Naive B cell (primary cell): ENCODE results near the gene FAM228B. TPM values are rescaled to one million over a fixed set of nuclear protein-coding genes. Genes with fewer than 3 reads are reported as not detected.
A peak's percentile ranks its signal among the peaks of the same experiment; 100 is the strongest.
"Not testable (repeated sequence)": the region's sequence is repeated elsewhere in the genome, so short reads cannot be mapped to it uniquely, and the experiment has no call there.

Source experiments
- ATAC-seq, 2 donors: fragments of 150-1000 bp; cut with Tn5 transposase; 2 replicates each; pipeline ENCODE4 v1.10.0; 2021; ENCODE audit warnings: low read depth in 2 of 2, mild to moderate bottlenecking in 2 of 2, moderate library complexity in 2 of 2
- DNase-seq: peaks from one replicate; pipeline ENCODE4 v3.0.0; 2022
- H3K27ac Mint-ChIP-seq, 6 donors: one replicate each; pipeline ENCODE4 v1.8.0; 2020 to 2022; ENCODE audit warnings: mild to moderate bottlenecking in 6 of 6, mixed read lengths in 6 of 6, moderate library complexity in 5 of 6, inconsistent platforms in 2 of 6
- H3K27me3 Mint-ChIP-seq, 3 donors: one replicate each; pipeline ENCODE4 v1.8.0; 2021 to 2022; ENCODE audit warnings: mixed read lengths in 3 of 3, mild to moderate bottlenecking in 1 of 3
- H3K36me3 Mint-ChIP-seq, 2 donors: one replicate each; pipeline ENCODE4 v1.8.0; 2020 to 2022; ENCODE audit warnings: mixed read lengths in 2 of 2, inconsistent platforms in 1 of 2, mild to moderate bottlenecking in 1 of 2
- H3K4me1 Mint-ChIP-seq, 3 donors: one replicate each; pipeline ENCODE4 v1.8.0; 2020 to 2022; ENCODE audit warnings: mixed read lengths in 3 of 3, inconsistent platforms in 1 of 3, mild to moderate bottlenecking in 1 of 3, moderate library complexity in 1 of 3
- H3K4me3 Mint-ChIP-seq, 8 donors: one replicate each; pipeline ENCODE4 v1.8.0; 2020 to 2022; ENCODE audit warnings: mild to moderate bottlenecking in 8 of 8, mixed read lengths in 8 of 8, moderate library complexity in 8 of 8, inconsistent platforms in 2 of 8
- H3K9me3 Mint-ChIP-seq, 7 donors: one replicate each; pipeline ENCODE4 v1.8.0; 2020 to 2022; ENCODE audit warnings: mixed read lengths in 7 of 7, mild to moderate bottlenecking in 5 of 7, inconsistent platforms in 2 of 7, moderate library complexity in 1 of 7
- polyA plus RNA-seq, 6 donors: library from polyadenylated mRNA; unstranded; fragments of 300-500 nt; fragmentation: Illumina TruSeq; gene quantifications; one replicate each; pipeline ENCODE4 v1.2.3, GENCODE V29; 2021; ENCODE audit warnings: low read depth in 6 of 6

FAM228B gene
- polyA plus RNA-seq, 6 donors from 2014 or later = 3.1 to 15.0 (median 8.3) TPM

- Mint-ChIP-seq H3K27me3 (no peaks in the 10 kb centered on the region), H3K9me3 (no peaks in the 10 kb centered on the region), H3K4me3 (no peak overlapping the region), H3K27ac (peak overlapping the region in 1 of 6 donors; percentile 43), H3K4me1 (no peaks in the 10 kb centered on the region), H3K36me3 (no peaks in the 10 kb centered on the region)
- no peak for ATAC-seq
- no peak for DNase-seq
These were observed 56.4 kb downstream of the FAM228B start for GRCh38 chr2:24179683-24180082.

GRCh38 chr2:24181849-24182248 is 58.6 kb downstream of the FAM228B start:
- H3K4me3 Mint-ChIP-seq = no peak overlapping the region
- DNase-seq = no peak
- H3K27me3 Mint-ChIP-seq = no peaks in the 10 kb centered on the region
- H3K27ac Mint-ChIP-seq = no peak overlapping the region
- no peaks in the 10 kb centered on the region for H3K9me3 Mint-ChIP-seq
- no peaks in the 10 kb centered on the region for H3K4me1 Mint-ChIP-seq
- ATAC-seq = no peak
- no peaks in the 10 kb centered on the region for H3K36me3 Mint-ChIP-seq

DNA sequence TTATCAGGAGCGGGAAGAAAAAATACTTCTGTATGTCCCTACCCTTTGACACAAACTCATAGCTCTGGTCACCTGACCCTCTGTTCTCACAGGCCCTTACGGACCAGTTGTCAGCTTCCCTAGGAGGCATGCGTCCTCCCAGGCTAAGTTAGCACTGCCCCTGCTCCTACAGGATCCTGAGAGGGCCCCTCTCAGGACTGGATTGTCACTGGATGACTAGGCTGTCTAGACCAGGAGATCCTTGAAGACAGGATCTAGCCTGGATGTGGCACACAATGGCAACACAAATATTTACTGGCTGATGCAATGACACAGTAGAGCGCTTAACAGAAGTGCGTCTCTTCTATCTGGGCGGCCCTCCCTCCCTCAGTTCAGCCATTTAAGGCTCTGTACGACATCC is 59.2 kb downstream of the FAM228B start:
- Mint-ChIP-seq H3K9me3 (peaks cover 0 to 4% (median 0%) of the 10 kb centered on the region in 7 donors), H3K27ac (no peak overlapping the region), H3K4me1 (no peaks in the 10 kb centered on the region), H3K27me3 (no peaks in the 10 kb centered on the region), H3K36me3 (peaks cover 2 to 4% of the 10 kb centered on the region in 2 donors), H3K4me3 (no peak overlapping the region)
- no peak for ATAC-seq
- DNase-seq = no peak

DNA sequence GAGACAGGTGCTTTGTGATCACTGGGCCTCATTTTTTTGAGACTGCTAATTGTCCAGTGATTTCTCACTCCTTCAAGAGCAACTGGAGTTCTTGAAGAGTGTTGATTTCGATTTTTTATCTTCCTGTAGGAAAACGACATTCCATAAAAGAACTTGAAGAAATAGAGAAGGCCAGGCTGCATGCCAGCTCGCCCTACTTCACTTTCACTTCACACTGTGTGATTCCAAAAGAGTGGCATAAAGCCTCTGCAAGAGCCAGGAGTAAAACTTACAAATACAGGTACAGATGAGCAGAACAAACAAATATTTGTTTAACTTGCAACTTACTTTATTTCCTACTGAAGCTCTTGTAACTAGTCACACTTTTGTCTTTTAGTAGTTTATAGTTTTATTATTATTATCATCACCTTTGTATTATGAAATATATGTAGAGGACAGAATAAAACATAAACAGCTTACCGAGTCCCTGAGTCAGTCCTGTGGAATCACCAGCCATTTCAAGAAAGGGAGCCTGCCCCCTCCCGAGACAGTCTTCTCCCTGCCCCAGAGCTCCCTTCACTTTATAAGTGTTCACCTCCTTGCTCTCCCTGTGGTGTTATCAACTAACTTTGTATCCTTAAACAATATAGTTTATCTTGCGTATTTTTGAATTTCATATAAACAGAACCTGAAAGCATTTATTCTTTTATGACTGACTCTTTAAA is 60.2 kb downstream of the FAM228B start:
- Mint-ChIP-seq H3K9me3 (peaks cover 0 to 8% (median 0%) of the 10 kb centered on the region in 7 donors), H3K4me1 (no peaks in the 10 kb centered on the region), H3K36me3 (peaks cover 7 to 12% of the 10 kb centered on the region in 2 donors), H3K4me3 (no peak overlapping the region), H3K27me3 (no peaks in the 10 kb centered on the region), H3K27ac (no peak overlapping the region)
- ATAC-seq = no peak
- DNase-seq = no peak

GRCh38 chr2:24189551-24189950 is 66.3 kb downstream of the FAM228B start:
- Mint-ChIP-seq H3K4me3 (no peak overlapping the region), H3K9me3 (peaks cover 0 to 8% (median 4%) of the 10 kb centered on the region in 7 donors), H3K4me1 (no peaks in the 10 kb centered on the region), H3K27ac (no peak overlapping the region), H3K27me3 (no peaks in the 10 kb centered on the region), H3K36me3 (peaks cover 7 to 12% of the 10 kb centered on the region in 2 donors)
- no peak for DNase-seq
- ATAC-seq = no peak

GRCh38 chr2:24190503-24190902 is 67.2 kb downstream of the FAM228B start:
- Mint-ChIP-seq H3K27ac (peak overlapping the region in 1 of 6 donors; percentile 20), H3K4me3 (no peak overlapping the region), H3K4me1 (no peaks in the 10 kb centered on the region), H3K36me3 (peaks cover 7 to 12% of the 10 kb centered on the region in 2 donors), H3K9me3 (peaks cover 0 to 8% (median 6%) of the 10 kb centered on the region in 7 donors), H3K27me3 (no peaks in the 10 kb centered on the region)
- no peak for ATAC-seq
- no peak for DNase-seq

- no peak for ATAC-seq
- DNase-seq = no peak
- peaks cover 7 to 12% of the 10 kb centered on the region in 2 donors for H3K36me3 Mint-ChIP-seq
- H3K27ac Mint-ChIP-seq = no peak overlapping the region
- no peaks in the 10 kb centered on the region for H3K4me1 Mint-ChIP-seq
- no peak overlapping the region for H3K4me3 Mint-ChIP-seq
- H3K9me3 Mint-ChIP-seq = peaks cover under 1 to 8% (median 6%) of the 10 kb centered on the region in 7 donors
- H3K27me3 Mint-ChIP-seq = no peaks in the 10 kb centered on the region
These were observed 67.9 kb downstream of the FAM228B start for GRCh38 chr2:24191156-24191555.

DNA sequence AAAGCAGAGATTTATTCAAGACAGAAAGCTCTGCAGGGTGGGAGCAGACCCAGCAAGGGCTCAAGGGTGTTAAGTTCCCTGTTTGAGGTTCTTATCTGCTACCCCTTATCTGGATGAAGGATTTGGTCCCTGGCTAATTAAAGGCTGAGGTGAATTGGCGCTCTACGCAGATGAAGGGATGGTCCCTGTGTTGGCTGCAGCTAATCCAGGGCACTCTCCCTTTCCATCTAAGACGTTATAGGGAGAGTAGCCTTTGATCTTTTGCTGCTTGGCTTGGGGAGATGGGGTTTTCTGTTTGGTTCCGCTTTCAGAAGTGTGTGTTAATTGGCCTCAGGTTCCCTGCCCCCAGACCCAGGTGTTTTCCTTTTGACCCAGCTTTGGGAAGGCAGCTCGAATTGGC is 68.6 kb downstream of the FAM228B start:
- H3K36me3 Mint-ChIP-seq = peaks cover 7 to 12% of the 10 kb centered on the region in 2 donors
- no peak overlapping the region for H3K4me3 Mint-ChIP-seq
- peaks cover 5 to 14% (median 12%) of the 10 kb centered on the region in 7 donors for H3K9me3 Mint-ChIP-seq
- ATAC-seq (no peak), DNase-seq (no peak)
- no peaks in the 10 kb centered on the region for H3K27me3 Mint-ChIP-seq
- H3K4me1 Mint-ChIP-seq = no peaks in the 10 kb centered on the region
- H3K27ac Mint-ChIP-seq = peak overlapping the region in 1 of 6 donors; percentile 17

DNA sequence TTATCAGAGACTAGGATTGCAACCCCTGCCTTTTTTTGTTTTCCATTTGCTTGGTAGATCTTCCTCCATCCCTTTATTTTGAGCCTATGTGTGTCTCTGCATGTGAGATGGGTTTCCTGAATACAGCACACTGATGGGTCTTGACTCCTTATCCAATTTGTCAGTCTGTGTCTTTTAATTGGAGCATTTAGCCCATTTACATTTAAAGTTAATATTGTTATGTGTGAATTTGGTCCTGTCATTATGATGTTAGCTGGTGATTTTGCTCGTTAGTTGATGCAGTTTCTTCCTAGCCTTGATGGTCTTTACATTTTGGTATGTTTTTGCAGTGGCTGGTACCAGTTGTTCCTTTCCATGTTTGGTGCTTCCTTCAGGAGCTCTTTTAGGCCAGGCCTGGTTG is 73.9 kb downstream of the FAM228B start:
- peaks cover 5 to 17% (median 14%) of the 10 kb centered on the region in 7 donors for H3K9me3 Mint-ChIP-seq
- H3K4me3 Mint-ChIP-seq, ATAC-seq, H3K4me1 Mint-ChIP-seq, DNase-seq, H3K27ac Mint-ChIP-seq, H3K27me3 Mint-ChIP-seq, H3K36me3 Mint-ChIP-seq: not testable (repeated sequence)

GRCh38 chr2:24199968-24200590 is 76.8 kb downstream of the FAM228B start:
- Mint-ChIP-seq H3K4me1 (no peaks in the 10 kb centered on the region), H3K36me3 (peaks cover 20 to 23% of the 10 kb centered on the region in 2 donors), H3K9me3 (peaks cover 5 to 15% (median 9%) of the 10 kb centered on the region in 7 donors), H3K4me3 (no peak overlapping the region), H3K27me3 (no peaks in the 10 kb centered on the region), H3K27ac (peak overlapping the region in 1 of 6 donors; percentile 39)
- DNase-seq (no peak), ATAC-seq (no peak)

GRCh38 chr2:24200799-24201198 is 77.5 kb downstream of the FAM228B start:
- Mint-ChIP-seq H3K27me3 (no peaks in the 10 kb centered on the region), H3K9me3 (peaks cover 3 to 15% (median 8%) of the 10 kb centered on the region in 7 donors), H3K4me3 (no peak overlapping the region), H3K27ac (peak overlapping the region in 1 of 6 donors; percentile 29), H3K4me1 (no peaks in the 10 kb centered on the region), H3K36me3 (peaks cover 28 to 30% of the 10 kb centered on the region in 2 donors)
- ATAC-seq (no peak), DNase-seq (no peak)

- peaks cover 0 to 4% (median 4%) of the 10 kb centered on the region in 3 donors for H3K4me1 Mint-ChIP-seq
- no peak overlapping the region for H3K4me3 Mint-ChIP-seq
- peak overlapping the region in 1 of 6 donors; percentile 26 for H3K27ac Mint-ChIP-seq
- no peaks in the 10 kb centered on the region for H3K27me3 Mint-ChIP-seq
- ATAC-seq = no peak
- no peak for DNase-seq
- peaks cover 35 to 52% of the 10 kb centered on the region in 2 donors for H3K36me3 Mint-ChIP-seq
- peaks cover 0 to 7% (median 0%) of the 10 kb centered on the region in 7 donors for H3K9me3 Mint-ChIP-seq
These were observed 79.9 kb downstream of the FAM228B start for GRCh38 chr2:24203029-24203786.

GRCh38 chr2:24203787-24204150 is 80.5 kb downstream of the FAM228B start:
- peaks cover 0 to 5% (median 4%) of the 10 kb centered on the region in 3 donors for H3K4me1 Mint-ChIP-seq
- ATAC-seq (no peak), DNase-seq (no peak)
- H3K36me3 Mint-ChIP-seq = peaks cover 41 to 57% of the 10 kb centered on the region in 2 donors
- H3K9me3 Mint-ChIP-seq = peaks cover 0 to 6% (median 0%) of the 10 kb centered on the region in 7 donors
- peak overlapping the region in 1 of 6 donors; percentile 1 for H3K27ac Mint-ChIP-seq
- no peak overlapping the region for H3K4me3 Mint-ChIP-seq
- no peaks in the 10 kb centered on the region for H3K27me3 Mint-ChIP-seq
